ENCODE results near the gene GPX2.

DNA sequence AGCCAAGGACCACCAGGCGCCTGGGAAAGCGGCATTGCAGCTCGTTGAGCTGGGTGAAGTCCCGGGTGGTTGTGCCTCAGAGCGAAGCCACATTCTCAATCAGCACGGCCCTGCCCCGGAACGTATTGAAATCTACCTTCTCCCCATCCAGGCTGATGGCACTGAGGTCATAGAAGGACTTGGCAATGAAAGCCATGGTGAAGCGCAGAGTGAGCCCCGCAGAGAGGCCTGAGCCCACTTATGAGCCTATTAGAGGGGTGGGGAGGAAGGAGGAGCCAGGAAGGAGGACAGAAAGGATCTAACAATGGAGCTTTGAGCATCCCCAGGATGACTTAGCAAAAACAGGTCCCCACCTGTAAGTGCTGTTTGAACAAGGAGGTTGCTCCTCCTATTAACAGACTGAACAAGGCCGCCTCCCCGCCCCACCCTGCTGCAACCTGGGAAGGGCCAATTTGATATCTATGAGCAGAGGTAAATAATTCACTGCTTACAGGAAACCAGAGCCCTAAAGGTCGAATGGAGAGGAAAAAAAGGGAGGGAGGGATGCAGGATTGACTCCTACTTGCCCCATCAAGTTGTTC is at the start of gene GPX2:
- TF ChIP-seq, protein P1, sequence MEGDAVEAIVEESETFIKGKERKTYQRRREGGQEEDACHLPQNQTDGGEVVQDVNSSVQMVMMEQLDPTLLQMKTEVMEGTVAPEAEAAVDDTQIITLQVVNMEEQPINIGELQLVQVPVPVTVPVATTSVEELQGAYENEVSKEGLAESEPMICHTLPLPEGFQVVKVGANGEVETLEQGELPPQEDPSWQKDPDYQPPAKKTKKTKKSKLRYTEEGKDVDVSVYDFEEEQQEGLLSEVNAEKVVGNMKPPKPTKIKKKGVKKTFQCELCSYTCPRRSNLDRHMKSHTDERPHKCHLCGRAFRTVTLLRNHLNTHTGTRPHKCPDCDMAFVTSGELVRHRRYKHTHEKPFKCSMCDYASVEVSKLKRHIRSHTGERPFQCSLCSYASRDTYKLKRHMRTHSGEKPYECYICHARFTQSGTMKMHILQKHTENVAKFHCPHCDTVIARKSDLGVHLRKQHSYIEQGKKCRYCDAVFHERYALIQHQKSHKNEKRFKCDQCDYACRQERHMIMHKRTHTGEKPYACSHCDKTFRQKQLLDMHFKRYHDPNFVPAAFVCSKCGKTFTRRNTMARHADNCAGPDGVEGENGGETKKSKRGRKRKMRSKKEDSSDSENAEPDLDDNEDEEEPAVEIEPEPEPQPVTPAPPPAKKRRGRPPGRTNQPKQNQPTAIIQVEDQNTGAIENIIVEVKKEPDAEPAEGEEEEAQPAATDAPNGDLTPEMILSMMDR (conservative IDR thresholded peaks at IDR 0.05; ENCODE audit: low read depth, low read length): no peak
- TF ChIP-seq EZH2 (IDR thresholded peaks at IDR 0.05; ENCODE audit: low read length, unreplicated experiment) (no peak), EZH2phosphoT487 (IDR thresholded peaks at IDR 0.05; ENCODE audit: borderline replicate concordance, low read length) (no peak)

Measured in PC-3 (cell line).